Choroid plexus epithelial cell (primary cell): ENCODE measurements around the gene TTC39C.

ENCODE experiments used
- DNase-seq: peaks from one replicate; pipeline ENCODE4 v3.0.0-alpha.2; 2010; ENCODE audit warnings: low read depth
- H3K4me3 ChIP-seq: 2 replicates; pipeline ENCODE4 v1.5.1; 2011; ENCODE audit warnings: low read depth, mild to moderate bottlenecking, control low read depth, low read length, moderate library complexity
- CTCF ChIP-seq: conservative IDR thresholded peaks from 2 replicates; pipeline ENCODE4 v1.5.1; 2011; ENCODE audit warnings: low read depth, mild to moderate bottlenecking, control low read depth, inconsistent platforms, low read length, moderate library complexity

TTC39C gene

GRCh38 chr18:24127735-24128134 is 113.2 kb downstream of the TTC39C start:
- DNase-seq = no peak
- H3K4me3 ChIP-seq = no peak overlapping the region
- no peak for TF ChIP-seq CTCF

- H3K4me3 ChIP-seq = no peak overlapping the region
- TF ChIP-seq CTCF = no peak
- DNase-seq = peak; percentile 33
Observed at GRCh38 chr18:24128700-24129099, 114.1 kb downstream of the TTC39C start.

GRCh38 chr18:24130494-24130893 is 115.9 kb downstream of the TTC39C start:
- TF ChIP-seq CTCF = no peak
- H3K4me3 ChIP-seq = no peak overlapping the region
- no peak for DNase-seq

- peak; percentile 21 for DNase-seq
- no peak overlapping the region for H3K4me3 ChIP-seq
- TF ChIP-seq CTCF = no peak
Observed at GRCh38 chr18:24136967-24137373, 122.4 kb downstream of the TTC39C start.

- TF ChIP-seq CTCF = no peak
- no peak for DNase-seq
- peak overlapping the region; percentile 72 for H3K4me3 ChIP-seq
Observed at GRCh38 chr18:24138409-24138788, 123.8 kb downstream of the TTC39C start.

GRCh38 chr18:24138789-24139616 is 124.4 kb downstream of the TTC39C start, which contains the start of gene CABYR:
Gene CABYR (plus strand): TSS chr18:24139062. CDS start chr18:24143115, 4,053 bp downstream.
- no peak for TF ChIP-seq CTCF
- DNase-seq = peak; percentile 87
- peak within 1 kb of the TSS; percentile 72 for H3K4me3 ChIP-seq

GRCh38 chr18:24140697-24141096 is 126.1 kb downstream of the TTC39C start:
- H3K4me3 ChIP-seq = no peak overlapping the region
- no peak for DNase-seq
- TF ChIP-seq CTCF = no peak
